NCI-H146 treated with DMSO at 0.1 percent for 48 hours (cell line): ENCODE measurements around the gene RGS6.
"Not testable (repeated sequence)": the region's sequence is repeated elsewhere in the genome, so short reads cannot be mapped to it uniquely, and the experiment has no call there.

Experiments used
- DNase-seq: peaks from one replicate; lab custom pipeline; 2025; ENCODE audit not compliant: unreplicated experiment; lab: John Stamatoyannopoulos, UW

Gene RGS6

GRCh38 chr14:71932229-71932981, at the start of gene RGS6:
RGS6 (plus strand) TSS chr14:71932429.
- no peak for DNase-seq

GRCh38 chr14:71883094-71883493, 49.1 kb upstream of the RGS6 start:
- no peak for DNase-seq

- no peak for DNase-seq
These were observed 46.9 kb upstream of the RGS6 start for GRCh38 chr14:71885301-71885700.

GRCh38 chr14:71887802-71888201, 44.4 kb upstream of the RGS6 start:
- DNase-seq = not testable (repeated sequence)

- DNase-seq = no peak
These were observed 41.7 kb upstream of the RGS6 start for GRCh38 chr14:71890541-71890940.

GRCh38 chr14:71891185-71891584, 41.0 kb upstream of the RGS6 start:
- no peak for DNase-seq

- DNase-seq = no peak
These were observed 40.3 kb upstream of the RGS6 start for GRCh38 chr14:71891970-71892369.

GRCh38 chr14:71905031-71905430, 27.2 kb upstream of the RGS6 start:
- no peak for DNase-seq

- DNase-seq = no peak
These were observed 26.4 kb upstream of the RGS6 start for GRCh38 chr14:71905860-71906259.

- no peak for DNase-seq
These were observed 24.3 kb upstream of the RGS6 start for GRCh38 chr14:71907793-71908515.

GRCh38 chr14:71911669-71912068, 20.6 kb upstream of the RGS6 start:
- DNase-seq = no peak

- no peak for DNase-seq
These were observed 18.9 kb upstream of the RGS6 start for GRCh38 chr14:71913342-71913741.

- no peak for DNase-seq
These were observed 13.3 kb upstream of the RGS6 start for GRCh38 chr14:71918955-71919354.

- no peak for DNase-seq
These were observed 8.7 kb upstream of the RGS6 start for GRCh38 chr14:71923513-71923912.

GRCh38 chr14:71931492-71932228, 569 bp upstream of the RGS6 start:
- no peak for DNase-seq

GRCh38 chr14:71933001-71933587, 865 bp downstream of the RGS6 start:
- no peak for DNase-seq

- DNase-seq = not testable (repeated sequence)
These were observed 6.0 kb downstream of the RGS6 start for GRCh38 chr14:71938273-71938672.

- DNase-seq = not testable (repeated sequence)
These were observed 7.1 kb downstream of the RGS6 start for GRCh38 chr14:71939344-71939743.

- DNase-seq = not testable (repeated sequence)
These were observed 8.3 kb downstream of the RGS6 start for GRCh38 chr14:71940500-71940899.

- DNase-seq = not testable (repeated sequence)
These were observed 9.4 kb downstream of the RGS6 start for GRCh38 chr14:71941616-71942015.

- no peak for DNase-seq
These were observed 10.9 kb downstream of the RGS6 start for GRCh38 chr14:71942904-71943694.
